Thyroid gland (tissue), 4 donors: Measurements from ENCODE around the gene RPLP2. TPM values are rescaled to one million over a fixed set of nuclear protein-coding genes. Genes with fewer than 3 reads are reported as not detected.

Experiments used
- DNase-seq, 2 donors: peaks; one replicate each; pipeline ENCODE4 v3.0.0-alpha.2; 2019
- H3K27ac ChIP-seq, 3 donors: fragments of 200-600 bp; sonication (generic); 1 replicate in 2 of 3; 2 replicates in 1 of 3; pipeline ENCODE4 v1.5.1; 2016 to 2019; ENCODE audit warnings: mild to moderate bottlenecking in 1 of 3, moderate library complexity in 1 of 3
- H3K27me3 ChIP-seq: fragments of 200-600 bp; sonication (generic); one replicate; pipeline ENCODE4 v1.5.1; 2019
- H3K36me3 ChIP-seq, 2 donors: fragments of 200-600 bp; sonication (generic); one replicate each; pipeline ENCODE4 v1.5.1; 2016 to 2019
- H3K4me1 ChIP-seq, 2 donors: fragments of 200-600 bp; sonication (generic); one replicate each; pipeline ENCODE4 v1.5.1; 2017 to 2019
- H3K4me3 ChIP-seq, 3 donors: fragments of 200-600 bp; sonication (generic); replicated peaks in 1 of 3; 1 replicate in 2 of 3; 2 replicates in 1 of 3; pipeline ENCODE4 v1.5.1; 2016; ENCODE audit warnings: mild to moderate bottlenecking in 1 of 3
- H3K9me3 ChIP-seq: fragments of 200-600 bp; sonication (generic); one replicate; pipeline ENCODE4 v1.5.1; 2017
- CTCF ChIP-seq, 6 experiments: fragments of 200-600 bp in 3 of 6; fragments of 450-650 bp in 3 of 6; sonication (generic) in 3 of 6; IDR thresholded peaks; one replicate each; pipeline ENCODE4 v1.5.1; 2016 to 2019; ENCODE audit warnings: antibody characterized with exemption in 6 of 6, mild to moderate bottlenecking in 2 of 6, inconsistent platforms in 1 of 6, moderate library complexity in 1 of 6
- POLR2A ChIP-seq, 2 donors: fragments of 450-650 bp; IDR thresholded peaks; one replicate each; pipeline ENCODE4 v1.6.1; 2017; ENCODE audit warnings: antibody characterized with exemption in 2 of 2, mild to moderate bottlenecking in 2 of 2, moderate library complexity in 1 of 2
- WGBS, 2 donors: methylation state at CpG; one replicate each; pipeline ENCODE4 v1.1.5; 2017; 5-methylcytosine and 5-hydroxymethylcytosine counted together
- intact Hi-C: fragments of 100-400 bp; cut with DNase I; formaldehyde crosslinking; loops from one replicate; pipeline ENCODE4 v1.15.1; 2023
- total RNA-seq, 4 donors: library from RNA; depleted of rRNA; stranded (reverse); fragments of >200 nt; gene quantifications; one replicate each; pipeline ENCODE4 v1.2.3, GENCODE V29; 2016

Gene RPLP2
- total RNA-seq, 4 donors from 2014 or later: 172 to 526 (median 290) TPM

- H3K9me3 ChIP-seq: no peaks in the 10 kb centered on the region
- 93 to 100% methylated on average over 1 to 24 of the region's 32 CpGs for WGBS, 2 donors
- intact Hi-C loops: no loop called here
- H3K4me3 ChIP-seq: no peak overlapping the region
- no peaks in the 10 kb centered on the region for H3K27me3 ChIP-seq
- H3K4me1 ChIP-seq: peaks cover 0 to under 1% of the 10 kb centered on the region in 2 donors
- H3K36me3 ChIP-seq: peaks cover 17 to 19% of the 10 kb centered on the region in 2 donors
- no peak overlapping the region for H3K27ac ChIP-seq
- no peak for DNase-seq
- no peak for TF ChIP-seq CTCF (IDR thresholded peaks at IDR 0.05)
- no peak for TF ChIP-seq POLR2A (IDR thresholded peaks at IDR 0.05)
Observed at GRCh38 chr11:770642-771616, 38.8 kb upstream of the RPLP2 start.

DNA sequence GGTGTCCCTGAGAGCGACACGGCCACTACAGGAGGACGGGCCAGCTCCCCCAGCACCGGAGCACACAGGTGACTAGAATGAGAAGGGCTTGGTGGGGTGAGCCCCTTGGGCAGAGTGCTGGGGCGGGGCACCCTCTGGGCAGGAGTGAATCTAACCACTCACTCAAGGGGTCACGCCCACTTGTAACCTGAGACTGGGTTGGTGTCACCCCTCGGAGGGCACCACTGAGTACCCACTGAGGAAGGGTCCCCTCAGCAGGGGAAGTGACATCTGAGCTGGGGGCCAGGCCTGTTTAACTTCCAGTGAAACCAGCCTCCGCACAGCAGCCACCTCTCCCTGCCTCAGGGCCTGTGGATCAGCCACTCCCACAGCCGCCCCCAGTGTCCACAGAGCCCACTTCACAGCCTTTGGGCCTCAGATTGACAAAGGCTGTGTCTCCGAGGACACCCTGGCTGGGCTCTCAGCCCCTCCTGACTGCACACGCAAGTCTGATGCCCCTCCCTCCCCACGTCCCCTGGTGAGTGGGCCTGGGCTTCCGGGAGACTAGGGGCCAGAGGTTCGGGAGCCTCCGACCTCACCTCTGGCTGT lies 38.1 kb upstream of the RPLP2 start:
- H3K27ac ChIP-seq: no peak overlapping the region
- 81 to 85% methylated on average over 7 to 11 of the region's 15 CpGs for whole genome bisulfite sequencing, 2 donors
- DNase-seq: no peak
- no peaks in the 10 kb centered on the region for H3K9me3 ChIP-seq
- peaks cover 15 to 17% of the 10 kb centered on the region in 2 donors for H3K36me3 ChIP-seq
- intact Hi-C loops: no loop called here
- TF ChIP-seq CTCF (IDR thresholded peaks at IDR 0.05): no peak
- no peak overlapping the region for H3K4me3 ChIP-seq
- no peaks in the 10 kb centered on the region for H3K27me3 ChIP-seq
- peaks cover 6 to 7% of the 10 kb centered on the region in 2 donors for H3K4me1 ChIP-seq

GRCh38 chr11:772429-773390 lies 37.1 kb upstream of the RPLP2 start:
- intact Hi-C loops: no loop called here
- DNase-seq: no peak
- H3K9me3 ChIP-seq: no peaks in the 10 kb centered on the region
- peaks cover 6 to 7% of the 10 kb centered on the region in 2 donors for H3K4me1 ChIP-seq
- H3K36me3 ChIP-seq: peaks cover 15 to 17% of the 10 kb centered on the region in 2 donors
- TF ChIP-seq POLR2A (IDR thresholded peaks at IDR 0.05): no peak
- TF ChIP-seq CTCF (IDR thresholded peaks at IDR 0.05): no peak
- H3K4me3 ChIP-seq: no peak overlapping the region
- H3K27ac ChIP-seq: no peak overlapping the region
- no peaks in the 10 kb centered on the region for H3K27me3 ChIP-seq
- 80 to 87% methylated on average over 2 to 7 of the region's 34 CpGs for WGBS, 2 donors

DNA sequence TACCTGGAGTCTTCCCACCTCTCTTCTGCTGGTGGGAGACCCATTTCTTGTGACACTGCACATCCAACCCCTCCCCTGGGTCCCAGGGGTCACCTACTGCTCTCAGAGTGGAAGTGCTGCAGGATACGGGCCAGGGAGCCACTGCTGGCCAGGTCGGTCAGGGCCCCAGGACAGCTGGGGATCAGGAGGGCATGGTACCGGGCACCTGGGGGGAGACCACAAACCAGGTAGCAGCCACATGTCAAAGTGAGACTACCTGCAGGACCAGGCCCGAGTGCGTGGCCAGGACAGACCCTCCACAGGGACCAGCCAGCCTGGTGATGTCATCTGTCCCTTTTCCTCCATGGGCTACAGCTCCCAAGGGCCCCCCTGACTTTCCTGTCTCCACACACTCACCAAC lies 36.3 kb upstream of the RPLP2 start:
- no CpG with 5 or more reads among the region's 5 CpGs for WGBS, 2 donors
- no peak overlapping the region for H3K4me3 ChIP-seq
- intact Hi-C loops: no loop called here
- peaks cover 6 to 11% of the 10 kb centered on the region in 2 donors for H3K4me1 ChIP-seq
- H3K9me3 ChIP-seq: no peaks in the 10 kb centered on the region
- DNase-seq: no peak
- no peaks in the 10 kb centered on the region for H3K27me3 ChIP-seq
- H3K27ac ChIP-seq: no peak overlapping the region
- H3K36me3 ChIP-seq: peaks cover 15 to 17% of the 10 kb centered on the region in 2 donors
- TF ChIP-seq POLR2A (IDR thresholded peaks at IDR 0.05) (no peak), CTCF (IDR thresholded peaks at IDR 0.05) (no peak)
